CD8-positive, alpha-beta memory T cell (primary cell): Measurements from ENCODE around the gene GIPC2. TPM values are rescaled to one million over a fixed set of nuclear protein-coding genes. Genes with fewer than 3 reads are reported as not detected.

ENCODE experiments used
- CTCF ChIA-PET: fragments of 350-600 bp; sonication (Branson Sonifier 250); formaldehyde crosslinking; loops from one replicate; lab custom pipeline; 2021; ENCODE audit warnings: antibody characterized with exemption; lab: Charles Lee
- POLR2A ChIA-PET: fragments of 350-600 bp; sonication (Branson Sonifier 250); formaldehyde crosslinking; loops from one replicate; lab custom pipeline; 2021; ENCODE audit warnings: antibody characterized with exemption; lab: Charles Lee
- DNase-seq, 5 donors: peaks; one replicate each; pipeline versions ENCODE4 v3.0.0 to v3.0.0-alpha.2; 2020 to 2022; ENCODE audit warnings: mixed read lengths in 1 of 5
- H3K27ac ChIP-seq: one replicate; pipeline ENCODE4 v1.7.0; 2013; ENCODE audit warnings: low read depth, mild to moderate bottlenecking, low read length, moderate library complexity
- H3K27me3 ChIP-seq: 2 replicates; pipeline ENCODE4 v1.7.0; 2013; ENCODE audit warnings: low read length, mild to moderate bottlenecking; ENCODE audit not compliant: insufficient read depth, poor library complexity, severe bottlenecking
- H3K36me3 ChIP-seq: 2 replicates; pipeline ENCODE4 v1.7.0; 2013; ENCODE audit warnings: mild to moderate bottlenecking, low read length, moderate library complexity; ENCODE audit not compliant: insufficient read depth
- H3K4me1 ChIP-seq: 2 replicates; pipeline ENCODE4 v1.7.0; 2013; ENCODE audit warnings: mild to moderate bottlenecking, low read length, moderate library complexity; ENCODE audit not compliant: insufficient read depth
- H3K4me3 ChIP-seq: 2 replicates; pipeline ENCODE4 v1.7.0; 2013; ENCODE audit warnings: mild to moderate bottlenecking, low read length
- H3K9me3 ChIP-seq: 2 replicates; pipeline ENCODE4 v1.7.0; 2013; ENCODE audit warnings: mild to moderate bottlenecking, low read length
- H3K27ac Mint-ChIP-seq, 8 donors: one replicate each; pipeline ENCODE4 v1.8.0; 2020 to 2021; ENCODE audit warnings: mixed read lengths in 8 of 8, mild to moderate bottlenecking in 6 of 8, inconsistent platforms in 3 of 8, moderate library complexity in 3 of 8
- H3K27me3 Mint-ChIP-seq, 2 donors: one replicate each; pipeline ENCODE4 v1.8.0; 2020 to 2021; ENCODE audit warnings: mixed read lengths in 2 of 2, mild to moderate bottlenecking in 1 of 2, moderate library complexity in 1 of 2
- H3K36me3 Mint-ChIP-seq, 3 donors: one replicate each; pipeline ENCODE4 v1.8.0; 2020 to 2021; ENCODE audit warnings: mixed read lengths in 3 of 3, inconsistent platforms in 1 of 3, mild to moderate bottlenecking in 1 of 3
- H3K4me1 Mint-ChIP-seq, 3 donors: one replicate each; pipeline ENCODE4 v1.8.0; 2020 to 2021; ENCODE audit warnings: mixed read lengths in 3 of 3, inconsistent platforms in 1 of 3, mild to moderate bottlenecking in 1 of 3
- H3K4me3 Mint-ChIP-seq, 7 donors: one replicate each; pipeline ENCODE4 v1.8.0; 2020 to 2021; ENCODE audit warnings: mixed read lengths in 7 of 7, mild to moderate bottlenecking in 6 of 7, moderate library complexity in 4 of 7, inconsistent platforms in 2 of 7
- H3K9me3 Mint-ChIP-seq, 5 donors: one replicate each; pipeline ENCODE4 v1.8.0; 2020 to 2022; ENCODE audit warnings: mixed read lengths in 5 of 5, mild to moderate bottlenecking in 3 of 5, moderate library complexity in 2 of 5, inconsistent platforms in 1 of 5
- polyA plus RNA-seq: library from polyadenylated mRNA; unstranded; fragments of 300-500 nt; fragmentation: Illumina TruSeq; gene quantifications from one replicate; pipeline ENCODE4 v1.2.3, GENCODE V29; 2021
- total RNA-seq, 2 experiments: library from RNA; stranded (reverse); gene quantifications; one replicate each; pipeline ENCODE4 v1.2.3, GENCODE V29; 2021

The GIPC2 gene
- total and polyA plus RNA-seq, 3 experiments from 2014 or later, result 0.24 to 0.40 (median 0.35) TPM

DNA sequence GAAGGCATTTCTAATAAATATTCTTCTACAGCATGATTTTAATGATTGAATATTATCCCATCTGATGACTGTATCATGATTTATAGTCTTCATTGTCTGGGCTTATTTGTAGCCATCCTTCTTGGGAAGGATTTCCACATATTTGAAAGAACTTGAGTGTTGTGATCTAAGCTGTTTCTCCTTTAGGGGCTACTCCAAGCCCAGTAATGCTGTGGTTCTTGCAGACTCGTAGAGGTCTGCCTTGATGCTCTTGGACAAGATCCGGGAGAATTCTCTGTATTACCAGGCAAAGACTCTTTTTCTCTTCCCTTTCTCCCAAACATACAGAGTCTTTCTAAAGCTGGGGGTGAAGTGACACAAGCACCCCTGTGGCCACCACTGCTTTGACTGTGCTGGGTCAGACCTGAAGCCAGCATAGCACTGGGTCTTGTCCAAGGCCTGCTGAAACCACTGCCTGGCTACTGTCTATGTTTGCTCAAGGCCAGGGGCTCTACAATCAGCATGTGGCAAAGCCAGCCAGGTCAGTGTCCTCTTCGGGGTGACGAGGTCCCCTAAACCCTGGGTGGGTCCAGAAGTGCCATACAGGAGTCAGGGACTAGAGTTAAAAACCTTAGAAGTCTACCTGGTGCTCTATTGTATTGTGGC is 107.4 kb downstream of the GIPC2 start:
- peaks cover 5% of the 10 kb centered on the region for H3K27me3 ChIP-seq
- Mint-ChIP-seq H3K36me3 (no peaks in the 10 kb centered on the region), H3K4me3 (no peak overlapping the region), H3K4me1 (peaks cover 0 to 2% (median 0%) of the 10 kb centered on the region in 3 donors), H3K27me3 (peaks cover 5 to 58% of the 10 kb centered on the region in 2 donors), H3K27ac (peak overlapping the region in 1 of 8 donors; percentile 12), H3K9me3 (peaks cover 0 to 4% (median 0%) of the 10 kb centered on the region in 5 donors)
- no peaks in the 10 kb centered on the region for H3K36me3 ChIP-seq
- DNase-seq, result no peak
- H3K9me3 ChIP-seq, result no peaks in the 10 kb centered on the region
- H3K4me1 ChIP-seq, result no peaks in the 10 kb centered on the region
- POLR2A ChIA-PET, result no interaction called here
- no peak overlapping the region for H3K4me3 ChIP-seq
- H3K27ac ChIP-seq, result no peak overlapping the region
- CTCF ChIA-PET, result no interaction called here

DNA sequence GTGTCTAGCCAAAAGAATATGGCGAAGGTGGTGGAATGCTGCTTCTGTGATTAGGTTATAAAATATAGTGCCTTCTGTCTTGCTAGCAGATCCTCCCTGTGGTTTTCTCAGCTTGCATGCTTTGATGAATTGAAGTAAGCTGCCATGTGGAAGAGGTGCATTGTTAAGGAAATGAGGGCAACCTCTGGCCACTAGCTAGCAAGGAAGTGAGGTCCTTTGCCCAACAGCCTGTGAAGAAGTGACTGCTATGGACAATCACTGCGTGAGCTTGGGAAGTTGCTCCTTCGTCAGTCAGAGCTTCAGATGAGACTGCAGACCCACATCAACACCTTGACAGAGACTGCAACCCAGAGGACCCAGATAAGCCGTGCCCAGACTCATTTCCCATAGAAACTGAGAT is 109.4 kb downstream of the GIPC2 start:
- H3K27me3 Mint-ChIP-seq, result peaks cover 7 to 46% of the 10 kb centered on the region in 2 donors
- no peak overlapping the region for H3K27ac ChIP-seq
- no peaks in the 10 kb centered on the region for H3K36me3 ChIP-seq
- ChIA-PET POLR2A (no interaction called here), CTCF (no interaction called here)
- no peaks in the 10 kb centered on the region for H3K9me3 ChIP-seq
- H3K4me3 Mint-ChIP-seq, result no peak overlapping the region
- no peak overlapping the region for H3K27ac Mint-ChIP-seq
- no peak for DNase-seq
- H3K4me3 ChIP-seq, result no peak overlapping the region
- peaks cover 5% of the 10 kb centered on the region for H3K27me3 ChIP-seq
- peaks cover 0 to 2% (median 0%) of the 10 kb centered on the region in 3 donors for H3K4me1 Mint-ChIP-seq
- no peaks in the 10 kb centered on the region for H3K4me1 ChIP-seq
- H3K36me3 Mint-ChIP-seq, result no peaks in the 10 kb centered on the region
- H3K9me3 Mint-ChIP-seq, result no peaks in the 10 kb centered on the region

- no peaks in the 10 kb centered on the region for H3K9me3 Mint-ChIP-seq
- H3K27ac ChIP-seq, result no peak overlapping the region
- H3K27me3 ChIP-seq, result peaks cover 5% of the 10 kb centered on the region
- ChIA-PET CTCF (no interaction called here), POLR2A (no interaction called here)
- no peak overlapping the region for H3K4me3 ChIP-seq
- peaks cover 7 to 40% of the 10 kb centered on the region in 2 donors for H3K27me3 Mint-ChIP-seq
- H3K4me1 ChIP-seq, result no peaks in the 10 kb centered on the region
- no peaks in the 10 kb centered on the region for H3K9me3 ChIP-seq
- H3K27ac Mint-ChIP-seq, result no peak overlapping the region
- H3K4me1 Mint-ChIP-seq, result peaks cover 0 to 2% (median 0%) of the 10 kb centered on the region in 3 donors
- no peak for DNase-seq
- no peaks in the 10 kb centered on the region for H3K36me3 ChIP-seq
- H3K36me3 Mint-ChIP-seq, result no peaks in the 10 kb centered on the region
- H3K4me3 Mint-ChIP-seq, result no peak overlapping the region
These were observed 111.2 kb downstream of the GIPC2 start for GRCh38 chr1:78156805-78157521.

- H3K4me3 ChIP-seq, result no peak overlapping the region
- no peak for DNase-seq
- CTCF ChIA-PET, result no interaction called here
These were observed 120.0 kb downstream of the GIPC2 start for GRCh38 chr1:78165816-78166215.

DNA sequence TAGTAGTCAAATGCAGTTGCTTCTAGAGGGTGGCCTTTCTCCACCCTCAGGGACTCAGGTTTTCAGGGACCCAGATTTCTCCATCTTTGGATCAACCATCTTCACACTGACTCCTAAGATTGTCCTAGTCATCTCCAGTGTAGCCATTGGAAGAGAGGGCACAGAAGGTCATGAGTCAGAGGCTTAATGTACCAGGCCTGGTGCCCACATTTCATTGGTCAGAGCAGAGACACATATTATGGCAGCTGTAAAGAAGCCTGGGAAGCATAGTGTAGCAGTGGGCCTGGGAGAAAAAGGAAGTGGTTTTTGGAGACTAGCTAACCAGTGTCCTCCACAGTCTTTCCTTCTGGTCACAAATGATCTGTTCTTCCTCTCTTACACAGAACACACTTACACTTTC is 122.5 kb downstream of the GIPC2 start:
- no peaks in the 10 kb centered on the region for H3K9me3 Mint-ChIP-seq
- ChIA-PET POLR2A (no interaction called here), CTCF (no interaction called here)
- H3K27ac ChIP-seq, result no peak overlapping the region
- H3K4me1 ChIP-seq, result no peaks in the 10 kb centered on the region
- H3K36me3 Mint-ChIP-seq, result no peaks in the 10 kb centered on the region
- H3K9me3 ChIP-seq, result no peaks in the 10 kb centered on the region
- H3K4me3 Mint-ChIP-seq, result no peak overlapping the region
- no peaks in the 10 kb centered on the region for H3K4me1 Mint-ChIP-seq
- H3K4me3 ChIP-seq, result no peak overlapping the region
- no peaks in the 10 kb centered on the region for H3K36me3 ChIP-seq
- no peak overlapping the region for H3K27ac Mint-ChIP-seq
- no peaks in the 10 kb centered on the region for H3K27me3 ChIP-seq
- DNase-seq, result no peak
- H3K27me3 Mint-ChIP-seq, result peaks cover 0 to 9% of the 10 kb centered on the region in 2 donors

More at GRCh38 chr1:78165816-78166215, 120.0 kb downstream of the GIPC2 start:
- POLR2A ChIA-PET, result no interaction called here
- peaks cover 1 to 9% of the 10 kb centered on the region in 2 donors for H3K27me3 Mint-ChIP-seq
- Histone ChIP-seq H3K4me1 (no peaks in the 10 kb centered on the region), H3K27me3 (no peaks in the 10 kb centered on the region), H3K36me3 (no peaks in the 10 kb centered on the region), H3K27ac (no peak overlapping the region), H3K9me3 (no peaks in the 10 kb centered on the region)
- no peaks in the 10 kb centered on the region for H3K36me3 Mint-ChIP-seq
- H3K4me3 Mint-ChIP-seq, result no peak overlapping the region
- no peaks in the 10 kb centered on the region for H3K4me1 Mint-ChIP-seq
- H3K27ac Mint-ChIP-seq, result no peak overlapping the region
- no peaks in the 10 kb centered on the region for H3K9me3 Mint-ChIP-seq

DNA sequence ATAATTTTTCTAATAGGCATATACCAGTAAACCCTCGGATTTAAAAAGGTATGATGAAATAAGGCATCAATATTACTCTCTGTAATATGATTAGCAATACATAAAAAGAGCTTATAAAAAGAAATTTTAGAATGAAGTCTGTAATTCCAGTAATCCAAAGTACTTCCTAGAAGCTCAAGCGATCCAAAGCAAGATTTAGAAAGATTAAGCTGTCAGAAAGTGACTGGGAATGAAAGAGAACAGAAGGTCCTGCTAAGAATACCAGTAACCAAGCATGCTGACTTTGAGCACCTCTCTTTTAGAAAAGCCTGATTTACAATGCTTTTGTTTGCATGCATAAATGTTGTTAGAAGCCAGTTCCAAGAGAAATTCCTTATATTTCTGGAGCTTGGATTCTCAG is 125.1 kb downstream of the GIPC2 start:
- Mint-ChIP-seq H3K4me1 (no peaks in the 10 kb centered on the region), H3K36me3 (no peaks in the 10 kb centered on the region), H3K9me3 (no peaks in the 10 kb centered on the region), H3K4me3 (no peak overlapping the region), H3K27ac (no peak overlapping the region), H3K27me3 (peaks cover 0 to 9% of the 10 kb centered on the region in 2 donors)
- DNase-seq, result no peak
- no peaks in the 10 kb centered on the region for H3K36me3 ChIP-seq
- ChIA-PET POLR2A (no interaction called here), CTCF (no interaction called here)
- H3K4me3 ChIP-seq, result no peak overlapping the region
- no peaks in the 10 kb centered on the region for H3K9me3 ChIP-seq
- H3K27ac ChIP-seq, result no peak overlapping the region
- H3K27me3 ChIP-seq, result no peaks in the 10 kb centered on the region
- no peaks in the 10 kb centered on the region for H3K4me1 ChIP-seq

GRCh38 chr1:78171736-78172590 is 126.2 kb downstream of the GIPC2 start:
- H3K27ac Mint-ChIP-seq, result no peak overlapping the region

DNA sequence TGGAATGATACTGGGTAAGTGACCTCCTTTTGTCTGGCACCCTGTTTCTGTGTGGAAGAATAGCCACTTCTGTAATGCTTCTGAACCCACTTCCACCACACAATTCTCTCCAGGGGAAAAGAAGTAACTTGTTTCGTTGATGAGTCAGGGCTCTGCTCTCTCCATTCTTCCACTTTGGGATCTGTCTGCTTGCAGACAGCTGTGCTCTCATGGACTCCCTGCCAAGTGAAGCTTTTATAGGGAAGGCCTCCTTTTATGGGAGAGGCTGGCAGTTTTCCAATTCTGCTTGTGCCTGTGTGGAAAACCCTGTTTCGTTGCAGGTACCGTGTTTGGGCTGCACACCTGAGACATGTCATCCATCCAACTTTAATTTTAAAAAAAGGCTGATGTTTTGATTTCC is 130.7 kb downstream of the GIPC2 start:
- Histone ChIP-seq H3K4me3 (no peak overlapping the region), H3K36me3 (no peaks in the 10 kb centered on the region), H3K4me1 (no peaks in the 10 kb centered on the region), H3K9me3 (no peaks in the 10 kb centered on the region), H3K27me3 (no peaks in the 10 kb centered on the region), H3K27ac (no peak overlapping the region)
- H3K4me3 Mint-ChIP-seq, result no peak overlapping the region
- H3K36me3 Mint-ChIP-seq, result no peaks in the 10 kb centered on the region
- ChIA-PET POLR2A (no interaction called here), CTCF (no interaction called here)
- peaks cover 0 to 9% of the 10 kb centered on the region in 2 donors for H3K27me3 Mint-ChIP-seq
- H3K9me3 Mint-ChIP-seq, result no peaks in the 10 kb centered on the region
- H3K27ac Mint-ChIP-seq, result no peak overlapping the region
- H3K4me1 Mint-ChIP-seq, result no peaks in the 10 kb centered on the region
- no peak for DNase-seq

More at GRCh38 chr1:78171736-78172590, 126.2 kb downstream of the GIPC2 start:
- H3K4me3 Mint-ChIP-seq, result no peak overlapping the region
- no peaks in the 10 kb centered on the region for H3K36me3 ChIP-seq
- H3K4me3 ChIP-seq, result no peak overlapping the region
- H3K27me3 Mint-ChIP-seq, result peaks cover 0 to 6% of the 10 kb centered on the region in 2 donors
- no peaks in the 10 kb centered on the region for H3K27me3 ChIP-seq
- H3K9me3 Mint-ChIP-seq, result no peaks in the 10 kb centered on the region
- no peaks in the 10 kb centered on the region for H3K36me3 Mint-ChIP-seq
- no peak overlapping the region for H3K27ac ChIP-seq
- DNase-seq, result no peak
- no peaks in the 10 kb centered on the region for H3K4me1 ChIP-seq
- CTCF ChIA-PET, result no interaction called here
- POLR2A ChIA-PET, result no interaction called here
- no peaks in the 10 kb centered on the region for H3K4me1 Mint-ChIP-seq
- no peaks in the 10 kb centered on the region for H3K9me3 ChIP-seq
